GM23338 (cell line): Measurements from ENCODE around the gene RCAN1. TPM values are rescaled to one million over a fixed set of nuclear protein-coding genes. Genes with fewer than 3 reads are reported as not detected.

Experiments used
- ATAC-seq: fragments of 200-7000 bp; cut with Tn5 transposase; 3 replicates; pipeline ENCODE4 v1.9.1; 2020
- DNase-seq: peaks from one replicate; pipeline ENCODE4 v3.0.0-alpha.2; 2015; ENCODE audit warnings: low spot score
- H2AFZ ChIP-seq: fragments of 200-600 bp; sonication (generic); 2 replicates; pipeline ENCODE4 v1.8.0; 2016; ENCODE audit warnings: antibody characterized with exemption, mild to moderate bottlenecking, moderate library complexity
- H3F3A ChIP-seq: fragments of 200-600 bp; sonication (generic); replicated peaks from 2 replicates; pipeline ENCODE4 v1.8.0; 2017; ENCODE audit warnings: antibody characterized with exemption, mixed run types, low read depth
- H3K27ac ChIP-seq: fragments of 200-600 bp; sonication (generic); 2 replicates; pipeline ENCODE4 v1.6.1; 2016; ENCODE audit warnings: low read depth
- H3K27me3 ChIP-seq: fragments of 200-600 bp; sonication (generic); 2 replicates; pipeline ENCODE4 v1.8.0; 2016; ENCODE audit warnings: mild to moderate bottlenecking, mixed run types, moderate library complexity; ENCODE audit not compliant: insufficient read depth
- H3K36me3 ChIP-seq: fragments of 200-600 bp; sonication (generic); 2 replicates; pipeline ENCODE4 v1.8.0; 2016; ENCODE audit warnings: mild to moderate bottlenecking; ENCODE audit not compliant: insufficient read depth
- H3K4me1 ChIP-seq: fragments of 200-600 bp; sonication (generic); 2 replicates; pipeline ENCODE4 v1.8.0; 2016; ENCODE audit warnings: mild to moderate bottlenecking, moderate library complexity; ENCODE audit not compliant: insufficient read depth
- H3K4me2 ChIP-seq: fragments of 200-600 bp; sonication (generic); 2 replicates; pipeline ENCODE4 v1.7.1; 2017; ENCODE audit warnings: mixed run types
- H3K4me3 ChIP-seq: fragments of 200-600 bp; sonication (generic); 2 replicates; pipeline ENCODE4 v1.6.1; 2016; ENCODE audit warnings: mixed run types
- H3K79me2 ChIP-seq: fragments of 200-600 bp; sonication (generic); replicated peaks from 2 replicates; pipeline ENCODE4 v1.8.0; 2017; ENCODE audit warnings: mild to moderate bottlenecking; ENCODE audit not compliant: insufficient read depth
- H3K9me2 ChIP-seq: fragments of 200-600 bp; sonication (generic); 2 replicates; pipeline ENCODE4 v1.8.0; 2017; ENCODE audit not compliant: insufficient read depth
- H4K20me1 ChIP-seq: fragments of 200-600 bp; sonication (generic); replicated peaks from 2 replicates; pipeline ENCODE4 v1.8.0; 2017; ENCODE audit warnings: mild to moderate bottlenecking; ENCODE audit not compliant: insufficient read depth
- H3K27ac Mint-ChIP-seq: 2 replicates; pipeline ENCODE4 v1.8.0; 2020; ENCODE audit warnings: inconsistent platforms, mild to moderate bottlenecking, moderate library complexity, mixed read lengths
- H3K27me3 Mint-ChIP-seq: 3 replicates; pipeline ENCODE4 v1.8.0; 2022; ENCODE audit warnings: low read depth, mild to moderate bottlenecking, moderate library complexity, mixed read lengths, inconsistent platforms; ENCODE audit not compliant: insufficient read depth, poor library complexity
- H3K36me3 Mint-ChIP-seq: 3 replicates; pipeline ENCODE4 v1.8.0; 2021; ENCODE audit warnings: low read depth, mild to moderate bottlenecking, inconsistent platforms, moderate library complexity, mixed read lengths
- H3K4me1 Mint-ChIP-seq: 3 replicates; pipeline ENCODE4 v1.8.0; 2020; ENCODE audit warnings: mild to moderate bottlenecking, inconsistent platforms, mixed read lengths
- H3K4me3 Mint-ChIP-seq: 3 replicates; pipeline ENCODE4 v1.8.0; 2021; ENCODE audit warnings: moderate library complexity, mild to moderate bottlenecking, inconsistent platforms, mixed read lengths
- H3K9me3 Mint-ChIP-seq: 3 replicates; pipeline ENCODE4 v1.8.0; 2020; ENCODE audit warnings: moderate library complexity, mild to moderate bottlenecking, inconsistent platforms, mixed read lengths
- CREB1 ChIP-seq: fragments of 250-450 bp; sonication (Bioruptor Pico); IDR thresholded peaks from 2 replicates; pipeline ENCODE4 v1.5.0; 2020; ENCODE audit warnings: low read depth, mild to moderate bottlenecking, moderate library complexity
- ETS1 ChIP-seq: IDR thresholded peaks from 2 replicates; pipeline ENCODE4 v1.6.1; 2016; ENCODE audit warnings: antibody characterized with exemption
- JUNB ChIP-seq: IDR thresholded peaks from one replicate; pipeline ENCODE4 v1.6.1; 2016; ENCODE audit warnings: antibody characterized with exemption; ENCODE audit not compliant: unreplicated experiment
- POLR2AphosphoS5 ChIP-seq: IDR thresholded peaks from 2 replicates; pipeline ENCODE4 v1.6.1; 2016; ENCODE audit warnings: antibody characterized with exemption, low read depth
- REST ChIP-seq: IDR thresholded peaks from one replicate; pipeline ENCODE4 v1.6.1; 2018; ENCODE audit warnings: antibody characterized with exemption; ENCODE audit not compliant: unreplicated experiment
- STAT1 ChIP-seq: IDR thresholded peaks from one replicate; pipeline ENCODE4 v1.6.1; 2016; ENCODE audit warnings: antibody characterized with exemption; ENCODE audit not compliant: unreplicated experiment
- ZNF331 ChIP-seq: fragments of 250-450 bp; sonication (Bioruptor Pico); IDR thresholded peaks from 2 replicates; pipeline ENCODE4 v1.5.0; 2020; ENCODE audit warnings: low read depth, mild to moderate bottlenecking, moderate library complexity
- ZNF462 ChIP-seq: fragments of 250-450 bp; sonication (Bioruptor Pico); IDR thresholded peaks from 2 replicates; pipeline ENCODE4 v1.5.0; 2020; ENCODE audit warnings: mild to moderate bottlenecking, moderate library complexity
- polyA plus RNA-seq: library from polyadenylated mRNA; unstranded; fragments of >200 nt; fragmentation: Nextera tagmentation; extraction: Ambion mirVana; gene quantifications from 2 replicates; pipeline ENCODE4 v1.2.1, GENCODE V29; 2016
- total RNA-seq: library from RNA; depleted of rRNA; stranded (reverse); fragments of >200 nt; shearing (Covaris generic); gene quantifications from 2 replicates; pipeline ENCODE4 v1.2.3, GENCODE V29; 2014

Gene RCAN1
- total and polyA plus RNA-seq, 2 experiments from 2014 or later = 3.7 to 5.2 TPM

GRCh38 chr21:34626131-34626530 lies 11.2 kb upstream of the RCAN1 start:
- Histone ChIP-seq H3K4me2 (no peak overlapping the region), H3K4me1 (no peaks in the 10 kb centered on the region), H3K79me2 (no peaks in the 10 kb centered on the region), H3K27ac (no peak overlapping the region), H3F3A (no peaks in the 10 kb centered on the region), H3K4me3 (no peak overlapping the region), H4K20me1 (no peaks in the 10 kb centered on the region), H3K36me3 (no peaks in the 10 kb centered on the region), H3K9me2 (no peaks in the 10 kb centered on the region), H2AFZ (peak overlapping the region; percentile 47; the same call in 1 of the 2 replicates), H3K27me3 (no peaks in the 10 kb centered on the region)
- no peak overlapping the region for H3K4me3 Mint-ChIP-seq
- H3K36me3 Mint-ChIP-seq = no peaks in the 10 kb centered on the region
- TF ChIP-seq POLR2AphosphoS5 = no peak
- no peak for TF ChIP-seq CREB1 (CRISPR knock-in tag)
- TF ChIP-seq JUNB = no peak
- TF ChIP-seq ZNF331 (CRISPR knock-in tag) = no peak
- TF ChIP-seq REST = no peak
- H3K27me3 Mint-ChIP-seq = peaks cover 2% of the 10 kb centered on the region
- no peaks in the 10 kb centered on the region; the same call in 2 of the 3 replicates for H3K9me3 Mint-ChIP-seq
- no peak overlapping the region for H3K27ac Mint-ChIP-seq
- H3K4me1 Mint-ChIP-seq = no peaks in the 10 kb centered on the region
- no peak for ATAC-seq
- no peak for DNase-seq

- no peaks in the 10 kb centered on the region for H3K9me2 ChIP-seq
- Mint-ChIP-seq H3K27ac (no peak overlapping the region), H3K9me3 (no peaks in the 10 kb centered on the region; the same call in 2 of the 3 replicates), H3K4me1 (no peaks in the 10 kb centered on the region), H3K36me3 (no peaks in the 10 kb centered on the region), H3K27me3 (peaks cover 2% of the 10 kb centered on the region), H3K4me3 (no peak overlapping the region)
- ATAC-seq (no peak), DNase-seq (no peak)
- H3K4me3 ChIP-seq = no peak overlapping the region
- H3K4me2 ChIP-seq = no peak overlapping the region
- no peaks in the 10 kb centered on the region for H4K20me1 ChIP-seq
- no peaks in the 10 kb centered on the region for H3K27me3 ChIP-seq
- TF ChIP-seq CREB1 (CRISPR knock-in tag) (no peak), STAT1 (no peak), ETS1 (no peak), ZNF331 (CRISPR knock-in tag) (no peak), ZNF462 (CRISPR knock-in tag) (no peak), JUNB (no peak)
- H3K4me1 ChIP-seq = no peaks in the 10 kb centered on the region
- H3K79me2 ChIP-seq = no peaks in the 10 kb centered on the region
- H3K27ac ChIP-seq = no peak overlapping the region
- no peaks in the 10 kb centered on the region for H3F3A ChIP-seq
- no peaks in the 10 kb centered on the region for H3K36me3 ChIP-seq
- H2AFZ ChIP-seq = no peak overlapping the region
Measured at GRCh38 chr21:34625030-34625593, 10.2 kb upstream of the RCAN1 start.
